GM19035 (cell line): Measurements from ENCODE around the gene ADAMTS20.

Source experiments
- ATAC-seq: cut with Tn5 transposase; IDR thresholded peaks from one replicate; pipeline ENCODE4 v1.9.1; 2021; ENCODE audit not compliant: unreplicated experiment

The ADAMTS20 gene

DNA sequence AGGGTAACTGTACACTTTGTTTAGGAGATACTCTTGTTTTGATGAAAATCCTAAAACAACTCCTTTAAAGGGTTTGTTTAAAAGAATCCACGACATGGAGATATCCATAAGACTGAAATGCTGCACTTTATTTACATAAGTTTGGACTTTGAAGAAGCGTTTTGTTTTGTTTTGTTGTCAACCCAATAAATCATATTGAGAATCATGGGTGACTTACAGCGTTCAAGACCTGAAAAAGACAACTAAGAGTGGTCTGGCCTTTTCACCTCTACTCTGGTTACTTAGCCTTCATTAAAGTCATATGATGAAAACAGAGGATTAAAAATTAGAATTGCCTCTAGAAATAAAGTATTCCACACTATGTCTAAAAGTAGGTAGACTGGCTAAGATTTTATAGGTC, 234.8 kb downstream of the ADAMTS20 start:
- ATAC-seq, result no peak

DNA sequence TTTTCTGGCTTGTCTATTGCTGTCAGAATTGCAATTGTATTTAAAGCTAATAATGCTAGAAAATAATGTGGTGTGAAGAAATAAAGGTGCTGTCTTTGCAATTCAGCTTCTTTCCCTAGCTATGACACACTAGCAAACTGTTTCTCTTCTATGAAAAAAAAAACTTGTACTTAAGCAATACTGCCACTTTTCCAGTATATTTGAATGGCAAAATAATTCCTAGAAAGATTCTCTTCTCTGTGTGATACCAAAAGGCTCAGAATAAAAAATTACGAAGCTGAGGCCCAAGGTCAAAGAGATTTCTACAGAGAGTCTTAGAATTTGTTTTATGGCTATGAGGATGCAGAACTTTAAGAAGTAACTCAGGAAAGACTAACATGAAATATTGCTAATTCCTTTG, 235.5 kb downstream of the ADAMTS20 start:
- ATAC-seq, result no peak

DNA sequence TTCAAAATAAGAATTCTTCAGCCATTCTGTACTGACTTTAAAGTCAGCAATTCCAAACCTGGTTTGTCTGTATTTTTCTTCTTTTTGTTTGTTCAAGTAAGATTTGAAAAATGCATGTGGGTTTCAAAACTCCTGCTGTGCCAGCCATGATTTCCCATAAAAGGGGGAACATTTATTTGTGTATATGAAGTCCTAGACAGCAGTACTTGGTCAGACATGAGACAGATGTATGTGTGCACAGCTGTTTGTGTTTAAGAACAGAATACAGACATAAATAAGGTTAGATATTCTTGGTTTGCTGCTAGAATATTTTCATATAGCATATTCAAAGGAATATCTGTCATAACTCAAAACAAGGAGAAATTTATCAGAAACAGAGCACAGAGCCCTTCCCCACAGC, 236.0 kb downstream of the ADAMTS20 start:
- ATAC-seq, result no peak

DNA sequence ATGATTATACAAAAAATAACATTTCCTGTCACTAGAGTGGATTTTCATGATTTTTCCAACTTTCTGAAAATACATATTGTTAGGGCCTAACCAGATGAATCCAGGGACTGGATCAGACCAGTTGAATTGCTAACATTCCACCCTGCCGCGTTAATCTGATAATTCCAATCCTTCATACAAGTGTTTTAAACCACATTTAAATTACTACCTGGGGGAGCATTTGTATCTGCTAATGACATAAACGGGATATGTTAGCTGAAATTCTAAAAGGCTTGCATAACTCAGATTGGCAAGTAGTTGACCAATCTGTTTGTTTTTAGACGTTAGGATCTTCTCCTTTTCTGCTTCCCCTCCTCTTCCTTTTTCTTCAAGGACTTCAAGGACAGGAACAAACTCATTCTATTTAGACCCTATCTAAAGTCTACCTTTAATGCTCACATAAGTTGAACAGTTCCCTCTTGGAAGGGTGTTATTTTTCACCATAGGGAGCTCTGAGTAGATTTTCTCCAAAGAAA, 239.0 kb downstream of the ADAMTS20 start:
- ATAC-seq, result no peak

DNA sequence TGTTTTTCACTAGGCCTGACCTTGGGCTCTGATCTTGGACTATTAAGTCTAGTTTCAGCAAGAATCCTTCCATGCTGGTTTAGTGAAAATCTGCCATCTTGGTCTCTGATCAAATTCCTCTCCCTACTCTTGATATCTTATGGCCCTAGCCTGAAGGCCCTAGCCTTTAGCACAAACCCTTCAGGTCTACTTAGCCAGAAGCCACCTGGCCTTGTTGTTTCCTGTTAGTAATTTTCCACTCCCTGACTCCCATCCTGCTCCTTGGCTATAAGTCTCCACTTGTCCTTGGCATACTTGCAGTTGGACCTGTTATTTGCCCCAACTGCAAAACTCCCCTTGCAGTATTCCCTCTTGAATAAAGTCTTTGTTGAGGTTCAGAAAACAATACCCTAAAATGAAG, 241.4 kb downstream of the ADAMTS20 start:
- ATAC-seq, result no peak

DNA sequence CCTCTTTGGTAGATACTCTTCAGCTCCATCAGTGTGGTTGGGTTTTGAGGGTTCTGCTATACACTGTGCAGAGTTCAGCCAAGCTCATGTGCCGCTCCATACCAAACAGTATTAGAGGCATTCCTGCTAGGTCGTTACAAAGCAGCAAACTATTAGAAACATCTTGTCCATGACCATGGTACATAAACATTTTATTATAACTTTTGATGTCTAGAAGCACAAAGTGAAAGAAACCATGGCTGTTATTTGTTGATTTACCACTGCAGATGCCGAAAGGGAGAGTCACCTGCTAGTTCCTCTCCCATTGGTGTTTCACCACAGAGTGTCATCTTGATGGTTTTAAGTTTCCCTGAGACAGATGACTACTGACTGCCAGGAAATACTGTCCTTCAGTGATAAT, 242.0 kb downstream of the ADAMTS20 start:
- ATAC-seq, result no peak

DNA sequence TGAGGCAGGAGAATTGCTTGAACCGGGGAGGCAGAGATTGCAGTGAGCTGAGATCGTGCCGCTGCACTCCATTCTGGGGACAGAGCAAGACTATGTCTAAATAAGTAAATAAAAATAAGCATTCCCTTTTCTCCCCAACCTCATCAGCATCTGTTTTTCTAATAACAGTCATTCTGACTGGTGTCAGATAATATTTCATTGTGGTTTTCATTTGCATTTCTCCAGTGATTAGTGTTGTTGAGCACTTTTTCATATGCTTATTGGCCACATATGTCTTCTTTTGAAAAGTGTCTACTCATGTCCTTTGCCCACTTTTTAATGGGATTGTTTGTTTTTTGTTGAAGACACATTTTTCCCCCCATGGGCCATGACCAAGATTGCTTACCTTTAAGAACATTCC, 243.2 kb downstream of the ADAMTS20 start:
- ATAC-seq, result no peak

DNA sequence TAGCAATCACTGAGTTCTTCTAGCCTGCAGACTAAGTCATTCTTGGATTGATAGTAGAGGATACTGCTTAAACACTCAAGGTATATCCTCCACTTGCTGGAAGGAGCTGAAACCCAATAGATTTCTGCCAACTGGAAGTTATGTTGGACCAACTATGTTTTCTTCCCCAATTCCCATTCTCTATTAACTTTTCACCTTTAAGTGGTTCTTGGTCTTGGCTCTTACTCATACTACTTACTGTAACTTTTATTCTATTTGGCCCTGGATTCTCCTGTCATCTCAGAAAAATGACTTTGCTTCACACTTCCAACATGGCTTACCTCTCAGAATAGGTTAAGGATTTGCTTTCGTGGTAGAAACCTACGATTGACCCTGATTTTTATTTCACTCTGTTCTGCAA, 244.9 kb downstream of the ADAMTS20 start:
- ATAC-seq, result no peak

DNA sequence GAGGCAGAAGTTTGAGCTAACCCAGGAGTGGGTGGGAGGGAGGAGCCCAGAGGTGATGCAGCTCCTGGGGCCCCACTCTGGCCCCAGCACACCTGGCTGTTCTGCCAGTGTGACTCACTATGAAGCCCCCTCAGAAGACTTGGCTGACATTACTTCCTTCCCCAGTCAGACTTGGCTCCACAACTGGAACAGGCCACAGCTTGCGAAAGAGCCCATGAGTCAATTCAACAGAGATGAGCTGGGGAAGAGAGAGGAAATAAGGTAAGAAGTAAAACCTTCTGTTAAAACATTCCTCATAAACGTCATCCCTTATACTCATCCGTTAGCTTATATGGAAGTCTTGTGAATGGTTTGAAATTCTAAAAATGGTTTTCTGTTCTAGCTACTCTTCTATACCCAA, 245.9 kb downstream of the ADAMTS20 start:
- no peak for ATAC-seq

DNA sequence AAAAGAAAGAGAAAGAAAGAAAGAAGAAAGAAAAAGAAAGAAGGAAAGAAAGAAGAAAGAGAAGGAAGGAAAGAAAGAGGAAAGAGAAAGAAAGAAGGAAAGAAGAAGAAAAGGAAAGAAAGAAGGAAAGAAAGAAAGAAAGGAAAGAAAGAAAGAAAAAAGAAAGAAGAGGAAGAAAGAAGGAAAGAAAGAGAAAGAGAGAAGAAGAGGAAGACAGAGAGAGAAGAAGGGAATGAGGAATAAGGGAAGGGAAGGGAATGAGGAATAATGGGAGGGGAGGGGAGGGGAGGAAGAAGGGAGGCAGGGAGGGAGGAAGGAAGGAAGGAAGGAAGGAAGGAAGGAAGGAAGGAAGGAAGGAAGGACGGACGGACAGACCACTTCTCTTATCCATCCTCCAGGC, 246.9 kb downstream of the ADAMTS20 start:
- ATAC-seq, result no peak
